A549 (cell line): ENCODE data around the gene CFAP73. TPM values are rescaled to one million over a fixed set of nuclear protein-coding genes. Genes with fewer than 3 reads are reported as not detected.

ENCODE experiments used
- ATAC-seq, 2 experiments: fragments of 200-7000 bp in 1 of 2; fragments of >200 bp in 1 of 2; cut with Nextera tagmentation in 1 of 2; cut with Tn5 transposase in 1 of 2; 3 replicates each; pipeline versions ENCODE4 v1.8.0 to v1.9.1; 2018 to 2020; ENCODE audit warnings: mild to moderate bottlenecking in 1 of 2, moderate library complexity in 1 of 2
- CTCF ChIA-PET: fragments of 300-600 bp; sonication (Branson Sonifier 250); formaldehyde crosslinking; extraction: SDS; loops from one replicate; lab custom pipeline; 2021; ENCODE audit warnings: antibody characterized with exemption, inconsistent platforms; lab: Yijun Ruan, JAX
- POLR2A ChIA-PET: fragments of 350-600 bp; formaldehyde crosslinking; extraction: SDS; loops from one replicate; lab custom pipeline; 2021; ENCODE audit warnings: antibody characterized with exemption, inconsistent platforms; lab: Yijun Ruan, JAX
- DNase-seq, 2 experiments: peaks; one replicate each; pipeline versions ENCODE4 v3.0.0 to v3.0.0-alpha.2; 2011 to 2016; ENCODE audit warnings: low read depth in 1 of 2, low spot score in 1 of 2
- FAIRE-seq: peaks from 2 replicates; lab custom pipeline; 2011; peaks lifted over from hg19 to GRCh38; lab: Jason Lieb, UNC
- H3K27ac ChIP-seq, 2 experiments: fragments of >200 bp; sonication (Bioruptor Twin); formaldehyde crosslinking; 3 replicates each; pipeline ENCODE4 v1.5.1; 2016 to 2017
- H3K4me1 ChIP-seq: fragments of >200 bp; sonication (Bioruptor Twin); formaldehyde crosslinking; 3 replicates; pipeline ENCODE4 v1.6.1; 2016
- H3K4me2 ChIP-seq: fragments of >200 bp; sonication (Bioruptor Twin); formaldehyde crosslinking; 3 replicates; pipeline ENCODE4 v1.6.1; 2016
- H3K4me3 ChIP-seq: fragments of >200 bp; sonication (Bioruptor Twin); formaldehyde crosslinking; 3 replicates; pipeline ENCODE4 v1.5.1; 2016
- H3K9me3 ChIP-seq: fragments of >200 bp; sonication (Bioruptor Twin); formaldehyde crosslinking; 3 replicates; pipeline ENCODE4 v1.6.1; 2016
- BHLHE40 ChIP-seq: IDR thresholded peaks from 2 replicates; pipeline ENCODE4 v1.6.1; 2012; ENCODE audit warnings: low read depth, low read length, inconsistent platforms
- CBX2 ChIP-seq: fragments of 200-600 bp; sonication (generic); IDR thresholded peaks from 2 replicates; pipeline ENCODE4 v1.6.1; 2016; ENCODE audit warnings: low read depth, mild to moderate bottlenecking, borderline replicate concordance
- CHD4 ChIP-seq: fragments of 200-600 bp; sonication (generic); IDR thresholded peaks from 2 replicates; pipeline ENCODE4 v1.6.1; 2016; ENCODE audit warnings: antibody characterized with exemption, mild to moderate bottlenecking, borderline replicate concordance
- EHF ChIP-seq: fragments of 250-450 bp; sonication (Bioruptor Pico); IDR thresholded peaks from 2 replicates; pipeline ENCODE4 v1.5.0; 2020; ENCODE audit warnings: mild to moderate bottlenecking
- EHMT2 ChIP-seq: fragments of 200-600 bp; sonication (generic); IDR thresholded peaks from 2 replicates; pipeline ENCODE4 v1.6.1; 2016; ENCODE audit warnings: antibody characterized with exemption, low read depth, mild to moderate bottlenecking, moderate library complexity
- HEYL ChIP-seq: fragments of 250-450 bp; sonication (Bioruptor Pico); IDR thresholded peaks from 2 replicates; pipeline ENCODE4 v1.8.0; 2021; ENCODE audit warnings: mild to moderate bottlenecking, moderate library complexity
- HOXB13 ChIP-seq: fragments of 250-450 bp; sonication (Bioruptor Pico); IDR thresholded peaks from 2 replicates; pipeline ENCODE4 v1.5.0; 2020; ENCODE audit warnings: low read depth, mild to moderate bottlenecking, moderate library complexity
- JUNB ChIP-seq: fragments of >200 bp; sonication (Bioruptor Twin); formaldehyde crosslinking; IDR thresholded peaks from 2 replicates; pipeline ENCODE4 v1.6.1; 2016
- KDM1A ChIP-seq: fragments of 200-600 bp; sonication (generic); IDR thresholded peaks from 2 replicates; pipeline ENCODE4 v1.6.1; 2016; ENCODE audit warnings: low read depth, mild to moderate bottlenecking
- KDM5A ChIP-seq: fragments of 200-600 bp; sonication (generic); IDR thresholded peaks from 2 replicates; pipeline ENCODE4 v1.6.1; 2016; ENCODE audit warnings: antibody characterized with exemption, mild to moderate bottlenecking
- MAZ ChIP-seq: fragments of 150-350 bp; IDR thresholded peaks from 2 replicates; pipeline ENCODE4 v1.6.1; 2014; ENCODE audit warnings: antibody characterized with exemption, low read depth, low read length, borderline replicate concordance
- NR3C1 ChIP-seq: fragments of >200 bp; sonication (Bioruptor Twin); formaldehyde crosslinking; IDR thresholded peaks from 3 replicates; pipeline ENCODE4 v1.6.1; 2017
- PBX3 ChIP-seq: IDR thresholded peaks from 2 replicates; pipeline ENCODE4 v1.6.1; 2012
- PHF8 ChIP-seq: fragments of 200-600 bp; sonication (generic); IDR thresholded peaks from 2 replicates; pipeline ENCODE4 v1.6.1; 2016; ENCODE audit warnings: low read depth, mild to moderate bottlenecking, antibody characterized with exemption, moderate library complexity, borderline replicate concordance
- POLR2A ChIP-seq: IDR thresholded peaks from 2 replicates; pipeline ENCODE4 v1.6.1; 2012; ENCODE audit warnings: mild to moderate bottlenecking, low read length
- POLR2AphosphoS2 ChIP-seq: conservative IDR thresholded peaks from 2 replicates; pipeline ENCODE4 v1.6.1; 2012; ENCODE audit warnings: low read length, improper control_type of control experiment, inconsistent platforms
- RAD21 ChIP-seq, 2 experiments: fragments of >200 bp in 1 of 2; sonication (Bioruptor Twin) in 1 of 2; formaldehyde crosslinking in 1 of 2; IDR thresholded peaks in 1 of 2; conservative IDR thresholded peaks in 1 of 2; 2 replicates in 1 of 2; 3 replicates in 1 of 2; pipeline ENCODE4 v1.6.1; 2012 to 2018; ENCODE audit warnings: inconsistent platforms in 1 of 2
- SMC3 ChIP-seq: fragments of >200 bp; sonication (Bioruptor Twin); formaldehyde crosslinking; IDR thresholded peaks from 3 replicates; pipeline ENCODE4 v1.6.1; 2018; ENCODE audit warnings: inconsistent platforms
- SREBF2 ChIP-seq: fragments of 450-650 bp; IDR thresholded peaks from 2 replicates; pipeline ENCODE4 v1.6.1; 2014; ENCODE audit warnings: mild to moderate bottlenecking, moderate library complexity
- TFCP2L1 ChIP-seq: fragments of 250-450 bp; sonication (Bioruptor Pico); IDR thresholded peaks from 2 replicates; pipeline ENCODE4 v1.5.0; 2021; ENCODE audit warnings: mild to moderate bottlenecking
- ZC3H11A ChIP-seq: fragments of 450-650 bp; IDR thresholded peaks from 2 replicates; pipeline ENCODE4 v1.6.1; 2014; ENCODE audit warnings: antibody characterized with exemption, mild to moderate bottlenecking
- ZFP36 ChIP-seq: fragments of 450-650 bp; IDR thresholded peaks from 2 replicates; pipeline ENCODE4 v1.6.1; 2014; ENCODE audit warnings: borderline replicate concordance; ENCODE audit not compliant: partially characterized antibody
- ZSCAN20 ChIP-seq: fragments of 250-450 bp; sonication (Bioruptor Pico); IDR thresholded peaks from 2 replicates; pipeline ENCODE4 v1.8.0; 2022; ENCODE audit warnings: mild to moderate bottlenecking, moderate library complexity
- WGBS: methylation state at CpG from one replicate; pipeline ENCODE4 v1.1.6; 2017; ENCODE audit errors: missing lambda C conversion rate; 5-methylcytosine and 5-hydroxymethylcytosine counted together
- polyA plus RNA-seq, 4 experiments: library from polyadenylated mRNA; depleted of rRNA in 3 of 4; stranded (reverse); fragments of >200 nt; fragmentation: RNase III in 1 of 4; extraction: RNeasy Plus Mini Kit Qiagen cat#74134 plus additional on column Dnase treatment in 1 of 4; gene quantifications; 2 replicates in 3 of 4; 3 replicates in 1 of 4; pipeline ENCODE4 v1.2.3, GENCODE V29; 2011 to 2017
- TF ChIP-seq, protein P1 (sequence below): fragments of 450-650 bp; IDR thresholded peaks from 2 replicates; pipeline ENCODE4 v1.6.1; 2014; ENCODE audit warnings: antibody characterized with exemption
- TF ChIP-seq, protein P2 (sequence below): fragments of 150-350 bp; IDR thresholded peaks from 2 replicates; pipeline ENCODE4 v1.6.1; 2014; ENCODE audit warnings: low read depth, mild to moderate bottlenecking, low read length
- TF ChIP-seq, protein P3 (sequence below): IDR thresholded peaks from 2 replicates; pipeline ENCODE4 v1.6.1; 2012
- TF ChIP-seq, protein P4 (sequence below): IDR thresholded peaks from 2 replicates; pipeline ENCODE4 v1.6.1; 2012; ENCODE audit warnings: low read depth, borderline replicate concordance

The CFAP73 gene
- polyA plus RNA-seq, 2 of the 4 experiments (the other 2 are of a cell fraction) = 0.05 TPM; not detected in 1

DNA sequence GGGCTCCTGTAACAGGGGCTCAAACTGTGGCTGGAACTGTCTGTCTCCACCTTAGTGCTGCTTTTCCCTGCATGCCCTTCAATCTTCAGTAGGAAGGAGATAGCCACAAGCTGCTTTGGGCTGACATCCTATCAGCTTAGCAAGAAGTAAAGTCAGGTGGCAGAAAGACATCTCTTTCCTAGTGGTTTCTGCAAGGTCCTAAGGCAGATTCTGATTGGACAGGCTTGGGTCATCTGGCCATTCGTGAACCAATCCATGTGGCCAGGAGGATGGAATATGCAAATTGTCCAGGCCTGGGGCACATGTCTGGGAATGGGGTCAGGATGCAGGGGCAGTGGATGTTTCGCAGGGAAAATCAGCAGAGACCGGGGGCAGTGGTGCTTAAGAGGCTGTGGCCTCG lies 41.2 kb downstream of the CFAP73 start:
- Histone ChIP-seq H3K4me1 (peaks cover 47% of the 10 kb centered on the region), H3K27ac (peak overlapping the region in 1 of 2 experiments; percentile 83; a peak in 2 of 6 replicates), H3K4me2 (no peak overlapping the region), H3K9me3 (no peaks in the 10 kb centered on the region), H3K4me3 (no peak overlapping the region)
- ChIA-PET POLR2A (no interaction called here), CTCF (interaction anchor here (0.8 to 2.2 kb wide), 3 partner anchors 12 to 143 kb away, joined by 3 to 7 read pairs (median 4); no protein-coding TSS in a partner anchor)
- peak; percentile 37 to 79; a peak in 4 of 6 replicates for ATAC-seq
- TF ChIP-seq EHF (CRISPR knock-in tag) (no peak), ZSCAN20 (CRISPR knock-in tag) (no peak)
- TF ChIP-seq, protein P1, sequence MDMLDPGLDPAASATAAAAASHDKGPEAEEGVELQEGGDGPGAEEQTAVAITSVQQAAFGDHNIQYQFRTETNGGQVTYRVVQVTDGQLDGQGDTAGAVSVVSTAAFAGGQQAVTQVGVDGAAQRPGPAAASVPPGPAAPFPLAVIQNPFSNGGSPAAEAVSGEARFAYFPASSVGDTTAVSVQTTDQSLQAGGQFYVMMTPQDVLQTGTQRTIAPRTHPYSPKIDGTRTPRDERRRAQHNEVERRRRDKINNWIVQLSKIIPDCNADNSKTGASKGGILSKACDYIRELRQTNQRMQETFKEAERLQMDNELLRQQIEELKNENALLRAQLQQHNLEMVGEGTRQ = peak; percentile 89
- 79% methylated on average over 4 of the region's 4 CpGs for WGBS
- DNase-seq = peak; percentile 76 to 86
- no peak for FAIRE-seq

DNA sequence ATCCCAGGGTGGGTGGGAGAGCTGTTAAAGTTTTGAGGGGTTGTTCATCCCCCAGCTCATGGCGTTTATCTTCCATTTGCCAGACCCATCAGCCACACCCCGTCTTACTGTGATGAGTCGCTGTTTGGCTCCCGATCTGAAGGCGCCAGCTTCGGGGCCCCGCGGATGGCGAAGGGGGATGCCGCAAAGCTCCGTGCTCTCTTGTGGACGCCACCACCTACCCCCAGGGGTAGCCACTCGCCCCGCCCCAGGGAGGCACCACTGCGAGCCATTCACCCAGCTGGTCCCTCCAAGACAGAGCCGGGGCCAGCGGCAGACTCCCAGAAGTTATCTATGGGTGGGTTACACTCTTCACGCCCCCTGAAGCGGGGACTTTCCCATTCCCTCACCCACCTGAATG lies 41.7 kb downstream of the CFAP73 start:
- 85% methylated on average over 16 of the region's 19 CpGs for WGBS
- Histone ChIP-seq H3K9me3 (no peaks in the 10 kb centered on the region), H3K4me1 (peaks cover 46% of the 10 kb centered on the region), H3K4me2 (no peak overlapping the region), H3K27ac (peak overlapping the region in 1 of 2 experiments; percentile 83; a peak in 2 of 6 replicates), H3K4me3 (no peak overlapping the region)
- ATAC-seq (no peak), FAIRE-seq (no peak), DNase-seq (no peak)
- CTCF ChIA-PET = interaction anchor here (0.8 kb wide), 1 partner anchor 143 kb away, joined by 4 read pairs; no protein-coding TSS in a partner anchor
- TF ChIP-seq, protein P2, sequence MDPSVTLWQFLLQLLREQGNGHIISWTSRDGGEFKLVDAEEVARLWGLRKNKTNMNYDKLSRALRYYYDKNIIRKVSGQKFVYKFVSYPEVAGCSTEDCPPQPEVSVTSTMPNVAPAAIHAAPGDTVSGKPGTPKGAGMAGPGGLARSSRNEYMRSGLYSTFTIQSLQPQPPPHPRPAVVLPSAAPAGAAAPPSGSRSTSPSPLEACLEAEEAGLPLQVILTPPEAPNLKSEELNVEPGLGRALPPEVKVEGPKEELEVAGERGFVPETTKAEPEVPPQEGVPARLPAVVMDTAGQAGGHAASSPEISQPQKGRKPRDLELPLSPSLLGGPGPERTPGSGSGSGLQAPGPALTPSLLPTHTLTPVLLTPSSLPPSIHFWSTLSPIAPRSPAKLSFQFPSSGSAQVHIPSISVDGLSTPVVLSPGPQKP = no peak
- TF ChIP-seq CBX2 = no peak
- no peak for TF ChIP-seq MAZ
- no peak for TF ChIP-seq EHF (CRISPR knock-in tag)
- no peak for TF ChIP-seq HEYL (CRISPR knock-in tag)
- no peak for TF ChIP-seq CHD4
- TF ChIP-seq HOXB13 (CRISPR knock-in tag) = no peak
- no peak for TF ChIP-seq PHF8
- no peak for TF ChIP-seq PBX3
- no peak for TF ChIP-seq POLR2AphosphoS2
- TF ChIP-seq, protein P3, sequence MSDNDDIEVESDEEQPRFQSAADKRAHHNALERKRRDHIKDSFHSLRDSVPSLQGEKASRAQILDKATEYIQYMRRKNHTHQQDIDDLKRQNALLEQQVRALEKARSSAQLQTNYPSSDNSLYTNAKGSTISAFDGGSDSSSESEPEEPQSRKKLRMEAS = no peak
- no peak for TF ChIP-seq POLR2A
- TF ChIP-seq ZC3H11A = no peak
- no peak for TF ChIP-seq SMC3
- POLR2A ChIA-PET = no interaction called here

DNA sequence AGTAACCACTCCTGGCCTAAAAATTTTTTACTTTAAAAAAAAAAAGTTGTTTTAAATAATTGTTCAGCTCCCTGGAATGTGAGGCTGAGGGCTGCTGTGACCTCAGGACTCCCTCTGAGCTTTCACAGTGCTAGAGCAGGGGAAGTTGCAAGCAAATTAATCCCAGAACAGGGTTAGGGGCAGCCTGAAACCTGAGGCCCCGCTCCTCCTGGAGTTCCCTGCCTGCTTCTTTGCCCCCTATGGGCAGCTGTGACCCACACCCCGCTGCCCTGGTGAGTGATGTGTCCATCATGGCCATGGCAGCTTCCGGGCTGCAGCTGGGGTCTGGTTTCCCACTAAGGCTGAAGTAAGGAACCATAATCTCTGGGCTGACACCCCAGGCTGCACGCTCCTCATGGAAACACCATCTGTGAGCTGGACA lies 45.5 kb downstream of the CFAP73 start:
- WGBS = 89% methylated on average over 4 of the region's 4 CpGs
- FAIRE-seq (no peak), ATAC-seq (no peak), DNase-seq (no peak)
- POLR2A ChIA-PET = interaction anchor here (0.7 to 1.9 kb wide), 3 partner anchors 10 to 26 kb away, joined by 5 to 12 read pairs (median 5); partner anchors contain the start of genes DDX54, RITA1 and TPCN1
- H3K4me3 ChIP-seq = no peak overlapping the region
- no peaks in the 10 kb centered on the region for H3K9me3 ChIP-seq
- H3K4me1 ChIP-seq = peaks cover 36% of the 10 kb centered on the region
- peak overlapping the region; percentile 64 to 83; a peak in 5 of 6 replicates for H3K27ac ChIP-seq
- TF ChIP-seq BHLHE40 (no peak), TFCP2L1 (no peak), RAD21 (conservative IDR thresholded peaks at IDR 0.05 in 1 of 2, IDR thresholded peaks at IDR 0.05 in 1 of 2) (no peak), HOXB13 (CRISPR knock-in tag) (no peak), MAZ (no peak), KDM1A (no peak), SREBF2 (no peak), ZC3H11A (no peak), JUNB (no peak), EHMT2 (no peak), KDM5A (no peak), NR3C1 (no peak), ZFP36 (no peak)
- TF ChIP-seq, protein P4, sequence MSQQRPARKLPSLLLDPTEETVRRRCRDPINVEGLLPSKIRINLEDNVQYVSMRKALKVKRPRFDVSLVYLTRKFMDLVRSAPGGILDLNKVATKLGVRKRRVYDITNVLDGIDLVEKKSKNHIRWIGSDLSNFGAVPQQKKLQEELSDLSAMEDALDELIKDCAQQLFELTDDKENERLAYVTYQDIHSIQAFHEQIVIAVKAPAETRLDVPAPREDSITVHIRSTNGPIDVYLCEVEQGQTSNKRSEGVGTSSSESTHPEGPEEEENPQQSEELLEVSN = no peak
- TF ChIP-seq, protein P2 = no peak
- TF ChIP-seq, protein P3 = no peak
- peak overlapping the region; percentile 50 for H3K4me2 ChIP-seq
- CTCF ChIA-PET = interaction anchor here (0.6 to 3.8 kb wide), 11 partner anchors 8 to 1290 kb away, joined by 3 to 35 read pairs (median 3); partner anchors contain the start of genes DDX54, RITA1 and TPCN1
